HCT116 (cell line): ENCODE measurements around the gene CHTF8.

ENCODE experiments used
- CEBPB ChIP-seq: IDR thresholded peaks from 2 replicates; pipeline ENCODE4 v1.6.1; 2012; ENCODE audit warnings: low read depth
- ELF1 ChIP-seq: IDR thresholded peaks from 2 replicates; pipeline ENCODE4 v1.6.1; 2012; ENCODE audit warnings: low read depth, borderline replicate concordance
- EZH2 ChIP-seq: fragments of 200-600 bp; sonication (generic); IDR thresholded peaks from 2 replicates; pipeline ENCODE4 v1.6.1; 2017; ENCODE audit warnings: antibody characterized with exemption, mixed run types
- POLR2A ChIP-seq: IDR thresholded peaks from 2 replicates; pipeline ENCODE4 v1.7.0; 2011; ENCODE audit warnings: borderline replicate concordance; ENCODE audit not compliant: insufficient read depth, insufficient read length; ENCODE audit errors: extremely low read depth
- RAD21 ChIP-seq: IDR thresholded peaks from 2 replicates; pipeline ENCODE4 v1.6.1; 2012; ENCODE audit warnings: low read depth, mild to moderate bottlenecking
- SP1 ChIP-seq: IDR thresholded peaks from 2 replicates; pipeline ENCODE4 v1.6.1; 2012; ENCODE audit warnings: low read depth
- ZNF274 ChIP-seq: fragments of 200-500 bp; sonication (Bioruptor generic); IDR thresholded peaks from 2 replicates; pipeline ENCODE4 v1.6.1; 2014; ENCODE audit warnings: mild to moderate bottlenecking, low read depth, low read length, inconsistent platforms
- TF ChIP-seq, protein P1 (sequence below), 3 experiments: fragments of 200-600 bp in 1 of 3; sonication (generic) in 1 of 3; IDR thresholded peaks in 2 of 3; conservative IDR thresholded peaks in 1 of 3; 2 replicates each; pipeline ENCODE4 v1.5.1; 2012 to 2017; ENCODE audit warnings: low read depth in 2 of 3, low read length in 2 of 3, antibody characterized with exemption in 1 of 3, borderline replicate concordance in 1 of 3, control low read depth in 1 of 3, mild to moderate bottlenecking in 1 of 3, mixed read lengths in 1 of 3, mixed run types in 1 of 3, moderate library complexity in 1 of 3; ENCODE audit not compliant: insufficient read depth in 1 of 3

DNA sequence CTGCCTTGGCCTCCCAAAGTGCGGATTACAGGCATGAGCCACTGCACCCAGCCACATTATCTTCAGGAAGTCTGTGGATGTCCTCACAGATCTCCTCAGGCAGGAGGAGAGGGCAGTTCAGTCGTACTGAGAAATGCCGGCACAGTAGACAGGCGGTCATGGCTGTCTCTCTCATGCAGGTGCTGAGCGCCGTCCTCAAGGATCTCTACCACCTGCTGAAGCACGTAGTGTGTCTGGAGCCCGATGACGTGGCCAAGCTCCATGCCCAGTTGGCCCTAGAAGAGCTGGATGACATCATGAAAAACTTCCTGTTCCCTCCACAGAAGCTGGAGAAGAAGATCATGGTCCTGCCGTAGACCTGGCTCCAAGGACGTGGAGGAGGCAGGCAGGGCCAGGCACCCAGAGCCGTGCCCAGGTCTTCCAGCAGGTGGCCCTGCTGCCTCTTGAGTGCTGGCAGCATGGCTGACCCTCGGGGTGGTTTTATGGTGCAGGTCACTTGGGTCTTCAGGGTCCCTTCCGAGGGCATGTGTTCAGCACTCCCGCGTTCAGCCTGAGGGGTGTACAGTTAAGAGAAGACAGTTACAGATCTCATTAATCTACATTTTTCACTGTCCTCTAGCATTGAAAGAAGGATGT, 49.0 kb downstream of the CHTF8 start:
- TF ChIP-seq POLR2A (no peak), ELF1 (no peak), EZH2 (no peak), SP1 (no peak), RAD21 (peak; percentile 49), CEBPB (no peak), ZNF274 (no peak)
- TF ChIP-seq, protein P1, sequence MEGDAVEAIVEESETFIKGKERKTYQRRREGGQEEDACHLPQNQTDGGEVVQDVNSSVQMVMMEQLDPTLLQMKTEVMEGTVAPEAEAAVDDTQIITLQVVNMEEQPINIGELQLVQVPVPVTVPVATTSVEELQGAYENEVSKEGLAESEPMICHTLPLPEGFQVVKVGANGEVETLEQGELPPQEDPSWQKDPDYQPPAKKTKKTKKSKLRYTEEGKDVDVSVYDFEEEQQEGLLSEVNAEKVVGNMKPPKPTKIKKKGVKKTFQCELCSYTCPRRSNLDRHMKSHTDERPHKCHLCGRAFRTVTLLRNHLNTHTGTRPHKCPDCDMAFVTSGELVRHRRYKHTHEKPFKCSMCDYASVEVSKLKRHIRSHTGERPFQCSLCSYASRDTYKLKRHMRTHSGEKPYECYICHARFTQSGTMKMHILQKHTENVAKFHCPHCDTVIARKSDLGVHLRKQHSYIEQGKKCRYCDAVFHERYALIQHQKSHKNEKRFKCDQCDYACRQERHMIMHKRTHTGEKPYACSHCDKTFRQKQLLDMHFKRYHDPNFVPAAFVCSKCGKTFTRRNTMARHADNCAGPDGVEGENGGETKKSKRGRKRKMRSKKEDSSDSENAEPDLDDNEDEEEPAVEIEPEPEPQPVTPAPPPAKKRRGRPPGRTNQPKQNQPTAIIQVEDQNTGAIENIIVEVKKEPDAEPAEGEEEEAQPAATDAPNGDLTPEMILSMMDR (IDR thresholded peaks at IDR 0.05 in 2 of 3, conservative IDR thresholded peaks at IDR 0.05 in 1 of 3; ENCODE audit: borderline replicate concordance in 1 of 3, insufficient read depth in 1 of 3, low read depth in 2 of 3, low read length in 2 of 3): peak in 2 of 3 experiments; percentile 52 to 60; a peak in 4 of 6 replicates
